GM21825 (cell line): ENCODE data around the gene PELI2.

ENCODE experiments used
- ATAC-seq: cut with Tn5 transposase; IDR thresholded peaks from one replicate; pipeline ENCODE4 v1.9.1; 2021; ENCODE audit warnings: mild to moderate bottlenecking, moderate library complexity; ENCODE audit not compliant: unreplicated experiment

Gene PELI2

DNA sequence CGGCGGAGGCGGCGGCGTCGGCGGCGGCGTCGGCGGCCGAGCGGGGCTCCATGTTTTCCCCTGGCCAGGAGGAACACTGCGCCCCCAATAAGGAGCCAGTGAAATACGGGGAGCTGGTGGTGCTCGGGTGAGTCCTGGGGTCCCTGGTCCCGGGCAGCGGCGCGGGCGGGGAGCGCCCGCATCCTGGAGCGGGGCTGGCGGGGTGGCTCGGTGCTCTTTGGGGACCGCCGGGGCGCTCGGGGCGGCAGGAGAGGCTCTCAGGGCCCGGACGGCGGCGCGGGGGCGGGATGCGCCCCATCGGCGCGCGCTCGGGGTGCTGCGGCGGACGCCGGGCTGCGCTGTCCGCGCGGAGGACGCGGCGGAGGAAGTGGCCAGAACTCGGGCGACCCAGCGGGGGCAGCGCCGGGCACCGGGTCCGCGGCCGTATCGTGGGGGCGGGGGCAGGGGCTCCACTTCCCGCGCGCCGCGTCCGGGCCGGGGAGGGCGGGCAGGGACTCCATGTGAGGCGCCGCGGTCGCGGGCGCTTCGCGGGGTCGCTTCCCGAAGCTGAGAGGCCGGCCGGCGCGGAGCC is 485 bp downstream of the PELI2 start:
- peak; percentile 12 for ATAC-seq

GRCh38 chr14:56119201-56119981 is 1.2 kb downstream of the PELI2 start:
- peak; percentile 27 for ATAC-seq

- no peak for ATAC-seq
Measured at GRCh38 chr14:56120091-56120691, 2.0 kb downstream of the PELI2 start.

GRCh38 chr14:56121816-56122215 is 3.6 kb downstream of the PELI2 start:
- no peak for ATAC-seq

- no peak for ATAC-seq
Measured at GRCh38 chr14:56122301-56122700, 4.1 kb downstream of the PELI2 start.

GRCh38 chr14:56124327-56124726 is 6.1 kb downstream of the PELI2 start:
- ATAC-seq: no peak

- no peak for ATAC-seq
Measured at GRCh38 chr14:56125772-56126636, 7.8 kb downstream of the PELI2 start.

DNA sequence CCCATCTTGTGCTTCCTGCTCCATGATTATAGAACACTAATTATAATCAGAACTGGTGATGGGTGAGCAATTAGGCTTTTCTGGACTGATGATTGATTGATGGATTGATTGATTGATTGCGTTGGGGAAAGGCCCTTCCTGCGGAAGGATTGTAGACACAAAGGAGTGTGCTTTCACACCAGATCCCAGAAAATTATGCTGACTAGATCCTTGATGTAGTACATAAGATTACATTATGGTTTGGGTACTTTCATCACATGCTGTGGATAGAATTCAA is 8.4 kb downstream of the PELI2 start:
- no peak for ATAC-seq

DNA sequence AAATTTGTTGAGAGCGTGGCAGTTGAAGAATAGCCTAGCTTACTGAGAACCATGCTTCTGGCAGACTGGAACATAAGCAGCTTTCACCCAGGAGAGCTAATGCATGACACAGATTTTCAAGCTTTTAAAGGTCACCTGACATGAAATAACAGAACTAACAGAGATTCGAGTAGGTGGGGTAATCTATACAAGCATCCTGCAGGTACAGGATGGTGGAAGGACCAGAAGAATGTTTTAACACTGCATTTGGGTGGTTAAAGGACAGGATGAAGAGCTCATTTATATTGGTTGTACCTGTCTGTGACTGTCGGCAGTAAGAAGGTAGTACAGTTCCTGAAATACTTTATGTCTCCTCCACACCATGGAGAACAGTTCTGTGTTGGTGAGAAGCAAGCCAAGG is 8.9 kb downstream of the PELI2 start:
- ATAC-seq: no peak

- ATAC-seq: no peak
Measured at GRCh38 chr14:56129092-56129491, 10.9 kb downstream of the PELI2 start.

GRCh38 chr14:56129933-56130332 is 11.7 kb downstream of the PELI2 start:
- no peak for ATAC-seq

GRCh38 chr14:56131004-56131864 is 13.0 kb downstream of the PELI2 start:
- ATAC-seq: no peak

- no peak for ATAC-seq
Measured at GRCh38 chr14:56131865-56132833, 13.9 kb downstream of the PELI2 start.

DNA sequence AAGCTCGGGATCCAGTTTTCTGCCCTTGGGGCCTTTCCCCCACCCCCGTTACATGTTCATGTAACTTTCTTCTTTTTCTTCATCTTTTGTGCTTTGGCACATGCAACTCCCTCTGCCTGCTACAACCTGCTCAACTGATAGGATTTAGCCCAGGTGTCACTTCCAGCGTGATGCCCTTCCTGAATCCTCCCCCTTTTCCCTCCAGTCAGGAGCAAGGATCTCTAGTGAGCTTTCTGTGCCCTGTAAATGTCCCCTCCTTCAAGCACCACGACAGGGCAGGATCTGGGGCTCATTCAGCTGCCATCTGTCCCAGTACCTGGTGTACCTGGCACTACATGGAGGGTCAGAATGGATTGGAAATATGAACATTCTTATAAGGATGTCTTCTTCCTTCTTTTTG is 15.3 kb downstream of the PELI2 start:
- ATAC-seq: no peak

DNA sequence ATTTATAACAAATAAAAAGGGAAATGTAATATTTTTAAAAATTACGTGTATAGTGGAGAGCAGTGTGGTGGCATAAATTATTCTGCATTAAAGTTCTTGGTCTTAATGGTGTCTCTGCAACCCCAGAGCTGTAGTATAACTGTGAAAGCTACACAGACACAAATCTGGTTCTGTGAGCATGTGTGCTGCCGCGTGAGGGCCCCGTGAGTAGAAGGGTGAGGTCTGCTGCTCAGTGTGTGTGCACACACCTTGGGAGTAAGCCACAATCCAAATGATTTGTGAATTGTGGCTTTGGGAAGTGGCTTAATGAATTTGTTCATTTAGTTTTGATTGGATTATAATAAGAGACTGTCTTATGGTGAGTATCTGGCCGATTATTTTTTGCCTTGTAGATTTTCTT is 16.8 kb downstream of the PELI2 start:
- ATAC-seq: no peak

GRCh38 chr14:56135668-56136067 is 17.5 kb downstream of the PELI2 start:
- no peak for ATAC-seq

DNA sequence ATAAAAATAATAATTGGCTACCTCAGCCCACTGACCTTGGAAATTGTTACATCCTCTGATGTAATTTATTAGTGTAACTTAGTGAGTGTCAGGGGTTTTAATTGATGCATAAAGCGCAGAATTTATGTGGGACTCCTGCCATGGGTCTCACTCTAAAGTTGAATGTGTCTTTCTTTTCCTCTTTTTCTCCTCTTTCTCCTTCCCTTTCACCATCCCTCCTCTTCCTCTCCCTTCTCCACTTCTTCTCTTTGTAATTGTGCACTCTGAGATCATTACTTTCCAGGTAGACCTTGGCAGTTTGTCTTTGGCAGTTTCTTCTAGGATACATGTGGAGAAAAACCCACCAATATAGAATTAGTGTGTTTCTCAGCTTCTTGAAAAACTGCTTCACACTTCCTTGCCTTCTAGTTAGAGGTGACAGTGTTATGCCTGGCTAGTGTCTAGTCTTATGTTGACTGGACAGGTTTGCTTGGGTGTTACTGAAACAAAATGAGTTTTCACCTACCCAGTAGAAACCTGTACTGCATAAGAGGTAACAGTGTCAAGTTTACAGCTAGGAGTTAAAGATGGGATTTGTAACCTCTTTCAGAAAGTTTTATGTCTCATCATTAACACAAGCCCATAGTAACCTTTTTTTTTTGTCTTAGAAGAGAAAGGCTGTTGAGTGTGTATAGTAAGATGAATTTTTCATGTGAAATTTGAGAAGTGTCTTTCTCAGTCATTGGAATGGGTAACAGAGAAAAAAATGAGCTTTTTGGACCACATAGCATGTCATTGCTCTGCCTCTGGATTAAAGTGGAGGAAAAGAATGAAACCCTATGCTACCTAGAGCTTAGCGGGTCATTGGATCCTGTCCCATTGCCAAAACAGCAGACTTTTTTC is 18.6 kb downstream of the PELI2 start:
- ATAC-seq: no peak

GRCh38 chr14:56137453-56137807 is 19.2 kb downstream of the PELI2 start:
- no peak for ATAC-seq

GRCh38 chr14:56137849-56138248 is 19.6 kb downstream of the PELI2 start:
- ATAC-seq: no peak
